ENCODE measurements around the gene ACVR1. TPM values are rescaled to one million over a fixed set of nuclear protein-coding genes. Genes with fewer than 3 reads are reported as not detected.

The ACVR1 gene
- polyA plus RNA-seq, 1 experiment: 50.6 TPM

- H3K4me3 ChIP-seq (ENCODE audit: low read depth, low read length): no peak overlapping the region
- H3K27me3 ChIP-seq (ENCODE audit: control insufficient read depth, insufficient read depth, low read length): no peaks in the 10 kb centered on the region
- no peak for DNase-seq (ENCODE audit: low read depth, low spot score)
- no peaks in the 10 kb centered on the region for H3K9me3 ChIP-seq (ENCODE audit: control insufficient read depth, insufficient read depth, low read length)
- POLR2A ChIA-PET: no interaction called here
- H3K27ac ChIP-seq (ENCODE audit: low read depth, low read length): no peak overlapping the region
- CTCF ChIA-PET: interaction anchor here (2.0 kb wide), 1 partner anchor 11 kb away, joined by 9 read pairs; no protein-coding TSS in a partner anchor
- TF ChIP-seq CTCF (IDR thresholded peaks at IDR 0.05; ENCODE audit: low read depth, low read length): no peak
These were observed 72.2 kb downstream of the ACVR1 start for GRCh38 chr2:157803952-157804351.

- POLR2A ChIA-PET: no interaction called here
- H3K4me3 ChIP-seq (ENCODE audit: low read depth, low read length): no peak overlapping the region
- DNase-seq (ENCODE audit: low read depth, low spot score): no peak
- no peaks in the 10 kb centered on the region for H3K9me3 ChIP-seq (ENCODE audit: control insufficient read depth, insufficient read depth, low read length)
- H3K27ac ChIP-seq (ENCODE audit: low read depth, low read length): no peak overlapping the region
- CTCF ChIA-PET: interaction anchor here (2.0 kb wide), 1 partner anchor 10 kb away, joined by 9 read pairs; no protein-coding TSS in a partner anchor
- H3K27me3 ChIP-seq (ENCODE audit: control insufficient read depth, insufficient read depth, low read length): no peaks in the 10 kb centered on the region
- no peak for TF ChIP-seq CTCF (IDR thresholded peaks at IDR 0.05; ENCODE audit: low read depth, low read length)
These were observed 72.7 kb downstream of the ACVR1 start for GRCh38 chr2:157803476-157803875.

GRCh38 chr2:157800838-157801495 lies 75.2 kb downstream of the ACVR1 start:
- Histone ChIP-seq H3K27ac (ENCODE audit: low read depth, low read length) (no peak overlapping the region), H3K27me3 (ENCODE audit: control insufficient read depth, insufficient read depth, low read length) (no peaks in the 10 kb centered on the region), H3K9me3 (ENCODE audit: control insufficient read depth, insufficient read depth, low read length) (no peaks in the 10 kb centered on the region), H3K4me3 (ENCODE audit: low read depth, low read length) (no peak overlapping the region)
- DNase-seq (ENCODE audit: low read depth, low spot score): no peak
- TF ChIP-seq CTCF (IDR thresholded peaks at IDR 0.05; ENCODE audit: low read depth, low read length): no peak
- CTCF ChIA-PET: no interaction called here
- POLR2A ChIA-PET: no interaction called here

GRCh38 chr2:157793053-157793612 lies 83.0 kb downstream of the ACVR1 start:
- CTCF ChIA-PET: interaction anchor here (1.0 to 2.4 kb wide), 11 partner anchors 11 to 218 kb away, joined by 3 to 9 read pairs (median 3); no protein-coding TSS in a partner anchor

More at GRCh38 chr2:157793053-157793612, 83.0 kb downstream of the ACVR1 start:
- no peak for DNase-seq (ENCODE audit: low read depth, low spot score)
- TF ChIP-seq CTCF (IDR thresholded peaks at IDR 0.05; ENCODE audit: low read depth, low read length): peak; percentile 51
- Histone ChIP-seq H3K27me3 (ENCODE audit: control insufficient read depth, insufficient read depth, low read length) (no peaks in the 10 kb centered on the region), H3K27ac (ENCODE audit: low read depth, low read length) (no peak overlapping the region), H3K4me3 (ENCODE audit: low read depth, low read length) (no peak overlapping the region), H3K9me3 (ENCODE audit: control insufficient read depth, insufficient read depth, low read length) (no peaks in the 10 kb centered on the region)
- POLR2A ChIA-PET: interaction anchor here (0.8 kb wide), 1 partner anchor 63 kb away, joined by 3 read pairs; no protein-coding TSS in a partner anchor

Measured in AG04450 (cell line).